GM10248 (cell line): ENCODE measurements around the gene NUP205.

Source experiments
- CTCF ChIA-PET: fragments of 300-600 bp; sonication (Branson Sonifier 250); formaldehyde crosslinking; extraction: SDS; loops from one replicate; lab custom pipeline; 2021; ENCODE audit warnings: antibody characterized with exemption; lab: Yijun Ruan, JAX
- POLR2A ChIA-PET: fragments of 350-650 bp; sonication (Branson Sonifier 250); formaldehyde crosslinking; extraction: SDS; loops from one replicate; lab custom pipeline; 2020; ENCODE audit warnings: antibody characterized with exemption; lab: Yijun Ruan, JAX
- DNase-seq: peaks from one replicate; pipeline ENCODE4 v3.0.0; 2012; ENCODE audit errors: extremely low spot score
- CTCF ChIP-seq: IDR thresholded peaks from 2 replicates; pipeline ENCODE4 v1.5.1; 2012; ENCODE audit warnings: mild to moderate bottlenecking, low read depth; ENCODE audit errors: extremely low read depth, missing control alignments, control extremely low read depth

Gene NUP205

GRCh38 chr7:135659159-135659846 is 101.6 kb downstream of the NUP205 start:
- TF ChIP-seq CTCF = no peak
- no peak for DNase-seq
- ChIA-PET CTCF (interaction anchor here (0.9 to 14.4 kb wide), 3 partner anchors 11 to 52 kb away, joined by 3 to 109 read pairs (median 91); no protein-coding TSS in a partner anchor), POLR2A (no interaction called here)

GRCh38 chr7:135661311-135662122 is 103.8 kb downstream of the NUP205 start:
- ChIA-PET POLR2A (interaction anchor here (1.1 kb wide), 1 partner anchor 29 kb away, joined by 5 read pairs; no protein-coding TSS in a partner anchor), CTCF (interaction anchor here (0.6 to 14.4 kb wide), 13 partner anchors 13 to 387 kb away, joined by 3 to 109 read pairs (median 3); no protein-coding TSS in a partner anchor)
- peak; percentile 32 for DNase-seq
- TF ChIP-seq CTCF = no peak

GRCh38 chr7:135662123-135662372 is 104.3 kb downstream of the NUP205 start:
- ChIA-PET CTCF (interaction anchor here (0.6 to 14.4 kb wide), 17 partner anchors 8 to 388 kb away, joined by 3 to 109 read pairs (median 3); no protein-coding TSS in a partner anchor), POLR2A (interaction anchor here (0.7 to 1.1 kb wide), 2 partner anchors 15 to 29 kb away, joined by 3 to 5 read pairs; no protein-coding TSS in a partner anchor)
- no peak for TF ChIP-seq CTCF
- DNase-seq = no peak

GRCh38 chr7:135662373-135663114 is 104.8 kb downstream of the NUP205 start, which contains the start of gene STMP1:
STMP1 (plus strand) TSS chr7:135662514.
- POLR2A ChIA-PET = interaction anchor here (0.7 to 1.1 kb wide), 2 partner anchors 15 to 30 kb away, joined by 3 to 5 read pairs; no protein-coding TSS in a partner anchor
- TF ChIP-seq CTCF = peak; percentile 78
- DNase-seq = peak; percentile 97
- CTCF ChIA-PET = interaction anchor here (0.7 to 14.4 kb wide), 18 partner anchors 9 to 388 kb away, joined by 3 to 109 read pairs (median 3); no protein-coding TSS in a partner anchor

- DNase-seq = no peak
- TF ChIP-seq CTCF = no peak
- ChIA-PET POLR2A (interaction anchor here (0.7 kb wide), 1 partner anchor 330 kb away, joined by 4 read pairs; no protein-coding TSS in a partner anchor), CTCF (interaction anchor here (8.4 to 14.4 kb wide), 2 partner anchors 10 to 16 kb away, joined by 91 to 109 read pairs; no protein-coding TSS in a partner anchor)
Observed at GRCh38 chr7:135664046-135664589, 106.4 kb downstream of the NUP205 start.

- DNase-seq = no peak
- CTCF ChIA-PET = interaction anchor here (1.1 to 14.4 kb wide), 3 partner anchors 9 to 390 kb away, joined by 4 to 109 read pairs (median 91); no protein-coding TSS in a partner anchor
- TF ChIP-seq CTCF = no peak
- POLR2A ChIA-PET = no interaction called here
Observed at GRCh38 chr7:135665042-135665441, 107.3 kb downstream of the NUP205 start.
